DMS53 treated with DMSO at 0.1 percent for 48 hours (cell line): ENCODE measurements around the gene BATF3.
A peak's percentile ranks its signal among the peaks of the same experiment; 100 is the strongest.

Experiments
- DNase-seq: peaks from one replicate; lab custom pipeline; 2025; ENCODE audit not compliant: unreplicated experiment; lab: John Stamatoyannopoulos, UW

BATF3 gene

DNA sequence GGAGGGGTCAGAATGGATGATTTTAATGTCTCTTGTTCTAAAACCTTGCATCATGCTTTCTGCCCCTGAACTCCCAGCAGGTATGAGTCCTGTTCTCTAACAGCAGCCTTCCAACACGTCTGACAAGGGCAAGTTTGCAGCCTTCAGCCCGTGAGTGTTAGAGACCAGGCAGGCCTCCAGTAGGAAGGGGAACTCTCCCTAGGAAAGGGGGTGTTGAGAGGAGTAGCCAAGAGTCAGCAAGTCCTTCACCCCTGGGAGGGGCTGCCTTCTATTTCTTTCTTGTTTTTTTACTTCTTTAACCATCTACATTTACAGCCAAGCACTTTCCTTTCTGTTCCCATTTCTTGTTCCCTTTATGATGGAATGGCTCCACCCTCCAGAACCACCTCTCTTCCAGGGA is 14.2 kb downstream of the BATF3 start:
- no peak for DNase-seq

- no peak for DNase-seq
Measured at GRCh38 chr1:212684521-212685090, 15.0 kb downstream of the BATF3 start.

- DNase-seq = no peak
Measured at GRCh38 chr1:212684076-212684475, 15.6 kb downstream of the BATF3 start.

- no peak for DNase-seq
Measured at GRCh38 chr1:212683357-212683722, 16.3 kb downstream of the BATF3 start.

GRCh38 chr1:212680680-212681389 is 18.8 kb downstream of the BATF3 start:
- peak; percentile 64 for DNase-seq

- DNase-seq = no peak
Measured at GRCh38 chr1:212678456-212679410, 20.9 kb downstream of the BATF3 start.

- no peak for DNase-seq
Measured at GRCh38 chr1:212677573-212677972, 22.1 kb downstream of the BATF3 start.

- DNase-seq = no peak
Measured at GRCh38 chr1:212677136-212677535, 22.5 kb downstream of the BATF3 start.

DNA sequence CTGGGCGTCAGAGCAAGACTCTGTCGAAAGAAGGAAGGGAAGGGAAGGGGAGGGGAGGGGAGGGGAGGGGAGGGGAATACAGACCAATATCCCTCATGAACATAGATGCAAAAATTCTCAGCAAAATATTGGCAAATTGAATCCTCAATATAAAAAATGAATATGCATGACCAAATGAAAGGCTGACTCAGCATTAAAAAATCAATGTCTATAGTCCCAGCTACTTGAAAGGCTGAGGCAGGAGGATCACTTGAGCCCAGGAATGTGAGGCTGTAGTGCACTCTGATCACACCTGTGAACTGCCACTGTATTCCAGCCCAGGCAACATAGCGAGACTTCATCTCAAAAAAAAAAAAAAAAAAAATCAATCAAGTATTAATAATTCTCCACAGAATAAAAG is 24.0 kb downstream of the BATF3 start:
- DNase-seq = no peak

DNA sequence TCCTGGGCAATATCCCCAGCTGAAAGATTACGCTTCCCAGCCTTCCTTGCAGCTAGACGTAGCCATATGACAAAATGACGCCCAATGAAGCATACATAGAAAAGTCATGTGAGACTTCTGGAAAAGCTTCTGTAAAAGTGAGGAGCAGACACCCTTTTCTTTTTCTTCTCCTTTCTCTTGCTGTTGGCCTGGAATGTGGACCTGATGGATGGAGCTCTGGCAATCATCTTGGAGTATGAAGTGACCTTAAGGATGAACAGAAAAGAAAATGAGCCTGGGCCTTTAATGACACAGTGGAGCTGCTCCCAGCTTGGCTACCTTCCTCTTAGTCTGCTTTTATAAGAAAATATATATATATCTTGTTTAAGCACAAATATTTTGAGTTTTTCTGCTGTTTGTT is 24.8 kb downstream of the BATF3 start:
- no peak for DNase-seq

GRCh38 chr1:212671342-212672031 is 28.2 kb downstream of the BATF3 start:
- DNase-seq = peak; percentile 94

GRCh38 chr1:212670882-212671281 is 28.8 kb downstream of the BATF3 start:
- DNase-seq = no peak

DNA sequence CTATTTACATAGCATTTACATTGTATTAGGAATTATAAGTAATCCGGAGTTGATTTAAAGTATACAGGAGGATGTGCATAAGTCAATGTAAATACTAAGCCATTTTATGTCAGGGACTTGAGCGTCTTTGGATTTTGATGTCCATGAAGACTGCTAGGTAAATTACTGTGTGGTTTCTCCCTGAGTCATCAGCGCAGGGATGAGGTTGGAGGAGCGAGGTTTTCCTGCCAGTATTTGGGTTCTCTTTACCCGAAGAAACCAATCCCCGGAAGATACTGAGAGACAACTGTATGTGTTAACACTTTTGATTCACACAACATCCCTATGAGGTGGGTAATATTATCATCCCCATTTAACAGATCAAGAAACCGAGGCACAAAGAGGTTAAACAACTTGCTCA is 29.3 kb downstream of the BATF3 start:
- DNase-seq = no peak

GRCh38 chr1:212669600-212669999 is 30.0 kb downstream of the BATF3 start:
- no peak for DNase-seq

GRCh38 chr1:212669102-212669501 is 30.5 kb downstream of the BATF3 start:
- no peak for DNase-seq

DNA sequence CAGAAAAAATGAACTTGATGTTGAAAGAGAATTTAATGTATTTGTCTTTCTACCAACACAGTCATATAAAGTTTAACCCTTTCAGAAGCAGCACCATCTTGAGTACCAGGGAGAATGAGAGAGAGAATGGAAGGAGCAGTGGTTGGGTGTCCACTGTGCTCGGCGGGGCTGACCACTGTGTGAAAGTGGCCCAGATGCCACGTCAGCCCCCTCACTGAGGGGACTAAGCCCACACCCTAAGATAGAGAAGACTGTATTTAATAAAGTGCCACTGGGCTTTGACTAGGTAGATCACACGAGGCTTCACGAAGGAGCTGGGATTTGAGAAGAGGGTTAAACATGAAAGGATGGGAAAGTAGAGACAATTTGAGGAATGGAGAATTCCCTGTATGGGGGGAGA is 31.2 kb downstream of the BATF3 start:
- no peak for DNase-seq

GRCh38 chr1:212667223-212668139 is 32.2 kb downstream of the BATF3 start:
- DNase-seq = no peak

DNA sequence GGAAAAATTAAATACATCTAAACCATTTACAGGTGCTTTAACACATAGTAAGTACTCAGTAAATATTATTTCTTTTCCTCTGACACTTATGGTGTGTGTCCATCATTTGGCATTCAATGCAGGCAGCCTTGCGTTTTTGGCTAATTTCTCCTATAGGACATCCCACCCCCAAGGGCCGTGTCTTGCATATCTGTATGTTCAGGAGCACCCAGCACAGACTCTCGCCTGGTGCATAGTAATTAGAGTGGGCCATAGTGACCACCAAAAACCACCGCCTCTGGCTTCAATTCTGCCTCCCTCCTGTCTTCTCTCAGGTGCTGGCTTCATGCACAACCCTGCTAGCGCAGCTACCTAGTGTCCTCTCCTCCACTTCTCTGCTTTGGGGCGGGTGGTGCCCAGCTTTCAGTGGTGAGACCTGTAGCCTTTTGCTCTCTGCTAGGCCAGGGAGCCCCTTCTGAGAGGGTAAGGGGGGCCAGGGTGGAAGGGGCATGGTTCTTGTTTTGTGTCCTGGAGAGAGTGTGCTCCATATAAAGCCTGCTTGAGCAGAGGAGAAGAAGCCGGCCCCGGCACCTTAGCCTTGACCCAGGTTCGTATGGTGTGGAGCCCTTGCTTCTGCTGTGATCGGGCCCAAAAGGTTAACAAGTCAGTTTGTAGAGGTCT is 33.4 kb downstream of the BATF3 start:
- no peak for DNase-seq

DNA sequence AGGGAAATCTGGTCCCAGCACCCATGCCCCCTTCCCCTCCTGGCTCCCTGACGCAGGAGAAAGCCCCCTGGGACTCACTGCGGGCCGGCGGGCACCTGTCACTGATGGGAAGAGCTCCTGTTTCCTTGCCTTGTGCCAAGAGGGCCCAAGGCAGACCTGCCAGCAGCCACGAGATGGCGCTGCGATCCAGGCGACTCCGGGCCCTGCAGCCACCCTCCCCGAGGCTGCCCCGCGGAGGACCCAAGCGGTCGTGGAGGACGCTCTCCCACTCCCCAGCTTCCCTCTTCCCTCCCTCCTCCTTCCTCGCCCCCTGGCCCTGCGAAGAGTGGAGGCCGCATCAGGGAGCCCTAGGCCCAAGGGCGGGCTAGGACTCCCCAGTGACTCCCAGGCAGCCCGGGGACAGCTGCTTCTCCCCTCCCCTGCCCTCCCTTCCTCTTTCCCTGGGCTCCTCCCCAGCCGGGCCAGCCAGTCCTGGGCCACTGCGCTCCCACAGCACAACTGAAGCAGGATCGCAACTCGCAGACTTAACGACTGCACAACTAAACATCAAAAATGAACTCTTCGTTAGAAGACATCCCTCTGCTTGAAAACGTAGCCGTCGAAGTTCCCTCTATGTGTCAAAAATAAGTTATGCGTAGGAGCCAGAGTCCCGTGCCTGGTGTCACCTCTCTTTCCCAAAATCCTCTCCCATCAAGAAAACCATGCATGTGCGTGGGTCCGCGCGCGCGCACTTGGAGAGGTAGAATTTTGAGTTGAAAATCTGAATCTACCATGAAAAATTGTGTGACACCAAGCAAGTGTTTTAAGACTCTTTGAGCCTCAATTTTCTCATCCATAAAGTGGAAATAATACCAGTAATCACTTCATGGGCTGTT is 34.2 kb downstream of the BATF3 start:
- peak; percentile 90 for DNase-seq
